K562 (cell line): Measurements from ENCODE around the gene VMP1. TPM values are rescaled to one million over a fixed set of nuclear protein-coding genes. Genes with fewer than 3 reads are reported as not detected.

ENCODE experiments used
- CBFA2T2 ChIP-seq: fragments of 450-650 bp; conservative IDR thresholded peaks from 2 replicates; pipeline ENCODE4 v1.6.1; 2017; ENCODE audit warnings: mild to moderate bottlenecking
- CHD1 ChIP-seq: fragments of 200-600 bp; sonication (generic); IDR thresholded peaks from one replicate; pipeline ENCODE4 v1.6.1; 2012; ENCODE audit warnings: mild to moderate bottlenecking, moderate library complexity, low read length, inconsistent platforms
- ETS2 ChIP-seq: IDR thresholded peaks from 2 replicates; pipeline ENCODE4 v1.6.1; 2016; ENCODE audit warnings: borderline replicate concordance, missing genetic modification characterization, mild to moderate bottlenecking, moderate library complexity, missing compliant biosample characterization; ENCODE audit not compliant: poor library complexity, severe bottlenecking
- EWSR1 ChIP-seq: fragments of 450-650 bp; IDR thresholded peaks from 2 replicates; pipeline ENCODE4 v1.6.1; 2018; ENCODE audit warnings: borderline replicate concordance, mild to moderate bottlenecking, low read depth, moderate library complexity; ENCODE audit not compliant: partially characterized antibody
- FOXA3 ChIP-seq, 2 experiments: fragments of 450-650 bp in 1 of 2; sonication (generic) in 1 of 2; formaldehyde crosslinking; IDR thresholded peaks in 1 of 2; conservative IDR thresholded peaks in 1 of 2; 2 replicates each; pipeline versions ENCODE4 v1.4.0 to v1.8.0; 2020 to 2022; ENCODE audit warnings: mild to moderate bottlenecking in 2 of 2, missing genetic modification reagents in 1 of 2
- GTF2A2 ChIP-seq: IDR thresholded peaks from 2 replicates; pipeline ENCODE4 v1.6.1; 2016; ENCODE audit warnings: mild to moderate bottlenecking, missing genetic modification characterization, missing compliant biosample characterization
- MNT ChIP-seq, 2 experiments: fragments of 450-650 bp; conservative IDR thresholded peaks; 2 replicates each; pipeline ENCODE4 v1.6.1; 2017; ENCODE audit warnings: mild to moderate bottlenecking in 2 of 2, moderate library complexity in 2 of 2
- MTA3 ChIP-seq: fragments of 450-650 bp; formaldehyde crosslinking; IDR thresholded peaks from 2 replicates; pipeline ENCODE4 v1.6.1; 2017; ENCODE audit warnings: mild to moderate bottlenecking, borderline replicate concordance
- NKRF ChIP-seq: fragments of 450-650 bp; IDR thresholded peaks from 2 replicates; pipeline ENCODE4 v1.6.1; 2016; ENCODE audit warnings: borderline replicate concordance
- NR1H2 ChIP-seq: sonication (generic); formaldehyde crosslinking; IDR thresholded peaks from 2 replicates; pipeline ENCODE4 v1.4.0; 2020; ENCODE audit warnings: mild to moderate bottlenecking, missing genetic modification reagents
- POLR2AphosphoS5 ChIP-seq: IDR thresholded peaks from 2 replicates; pipeline ENCODE4 v1.6.1; 2011; ENCODE audit warnings: mild to moderate bottlenecking, low read depth, low read length, moderate library complexity; ENCODE audit not compliant: control insufficient read depth, insufficient read depth
- SAFB2 ChIP-seq: fragments of 200-400 bp; formaldehyde crosslinking; IDR thresholded peaks from 2 replicates; pipeline ENCODE4 v1.6.1; 2018; ENCODE audit warnings: borderline replicate concordance, low read length, low read depth, moderate library complexity; ENCODE audit not compliant: severe bottlenecking
- SMARCB1 ChIP-seq: IDR thresholded peaks from 2 replicates; pipeline ENCODE4 v1.6.1; 2011; ENCODE audit warnings: improper control_type of control experiment, low read depth; ENCODE audit not compliant: insufficient read length
- SRF ChIP-seq, 2 experiments: fragments of 250-450, 450-650 bp in 1 of 2; sonication (Bioruptor Pico) in 1 of 2; sonication (generic) in 1 of 2; formaldehyde crosslinking; IDR thresholded peaks; 2 replicates each; pipeline versions ENCODE4 v1.5.0 to v1.5.1; 2020 to 2022; ENCODE audit warnings: mild to moderate bottlenecking in 1 of 2, missing genetic modification reagents in 1 of 2
- SUPT5H ChIP-seq: fragments of 450-650 bp; IDR thresholded peaks from 2 replicates; pipeline ENCODE4 v1.6.1; 2016
- TAL1 ChIP-seq: fragments of 450-650 bp; IDR thresholded peaks from 2 replicates; pipeline ENCODE4 v1.6.1; 2016; ENCODE audit warnings: mild to moderate bottlenecking
- TSC22D4 ChIP-seq: fragments of 450-650 bp; IDR thresholded peaks from 2 replicates; pipeline ENCODE4 v1.6.1; 2016; ENCODE audit warnings: missing genetic modification characterization, missing biosample characterization, control low read depth
- U2AF1 ChIP-seq: fragments of 200-400 bp; formaldehyde crosslinking; optimal IDR thresholded peaks from 2 replicates; pipeline ENCODE3; 2017; ENCODE audit warnings: mild to moderate bottlenecking, low read depth, low read length, moderate library complexity
- ZBTB26 ChIP-seq: fragments of 450-650 bp; formaldehyde crosslinking; IDR thresholded peaks from 2 replicates; pipeline ENCODE4 v1.4.0; 2022; ENCODE audit warnings: missing genetic modification characterization
- ZBTB34 ChIP-seq: fragments of 250-450 bp; sonication (Bioruptor Pico); IDR thresholded peaks from 2 replicates; pipeline ENCODE4 v1.8.0; 2021; ENCODE audit warnings: mild to moderate bottlenecking, moderate library complexity
- ZNF239 ChIP-seq: fragments of 250-450 bp; sonication (Bioruptor Pico); IDR thresholded peaks from 2 replicates; pipeline ENCODE4 v1.4.0; 2020; ENCODE audit warnings: mild to moderate bottlenecking
- ZNF785 ChIP-seq: fragments of 250-450 bp; sonication (Bioruptor Pico); IDR thresholded peaks from 2 replicates; pipeline ENCODE4 v1.4.0; 2020; ENCODE audit warnings: mild to moderate bottlenecking
- polyA plus RNA-seq, 8 experiments: library from polyadenylated mRNA; depleted of rRNA in 4 of 8; stranded (reverse) in 5 of 8; unstranded in 3 of 8; fragments of >200 nt; fragmentation: Nextera tagmentation in 2 of 8; fragmentation: Illumina TruSeq in 1 of 8; extraction: Ambion mirVana in 2 of 8; extraction: Trizol in 1 of 8; gene quantifications; 2 replicates each; pipeline versions ENCODE4 v1.2.1 to v1.2.3, GENCODE V29; 2011 to 2014; ENCODE audit warnings: inconsistent platforms in 1 of 8, missing spikeins in 1 of 8
- total RNA-seq, 7 experiments: library from RNA; depleted of rRNA in 6 of 7; stranded (reverse); fragments of >200 nt in 6 of 7; fragmentation: Illumina TruSeq in 2 of 7; extraction: Trizol in 2 of 7; gene quantifications; 2 replicates each; pipeline versions ENCODE4 v1.2.1 to v1.2.3, GENCODE V29; 2011 to 2021; ENCODE audit warnings: low replicate concordance in 1 of 7

The VMP1 gene
- total and polyA plus RNA-seq, 9 of the 15 experiments (the other 6 are each of a cell fraction or from before 2014, with no cell fraction given): 123 to 304 (median 151) TPM

GRCh38 chr17:59839651-59840328 is 132.3 kb downstream of the VMP1 start (continued):
- TF ChIP-seq SMARCB1: no peak
- peak in 1 of 2 experiments; percentile 44; a peak in 1 of 4 replicates for TF ChIP-seq SRF (CRISPR knock-in tag; IDR thresholded peaks at IDR 0.05)
- no peak for TF ChIP-seq ZNF239
- peak; percentile 82 for TF ChIP-seq POLR2AphosphoS5
- peak; percentile 34 for TF ChIP-seq SUPT5H
- TF ChIP-seq NR1H2 (CRISPR knock-in tag): no peak
- TF ChIP-seq MNT (conservative IDR thresholded peaks at IDR 0.05): 0 out of 4 replicates have a peak, but pooled peaks have one; percentile 4 to 16
- TF ChIP-seq SAFB2: no peak
- no peak for TF ChIP-seq ZBTB34 (CRISPR knock-in tag)
- no peak for TF ChIP-seq NKRF
- TF ChIP-seq ETS2: no peak
- TF ChIP-seq EWSR1: no peak
- TF ChIP-seq GTF2A2 (tag): no peak
- no peak for TF ChIP-seq U2AF1
- TF ChIP-seq ZBTB26 (CRISPR knock-in tag): no peak
- no peak for TF ChIP-seq CBFA2T2
- no peak for TF ChIP-seq MTA3
- TF ChIP-seq TAL1: no peak
- TF ChIP-seq CHD1: peak; percentile 49
- TF ChIP-seq ZNF785 (CRISPR knock-in tag): no peak
- TF ChIP-seq TSC22D4 (tag): no peak
- TF ChIP-seq FOXA3 (CRISPR knock-in tag; conservative IDR thresholded peaks at IDR 0.05 in 1 of 2, IDR thresholded peaks at IDR 0.05 in 1 of 2): no peak
